Measurements from ENCODE around the gene KRT38.
"Not testable (repeated sequence)": the region's sequence is repeated elsewhere in the genome, so short reads cannot be mapped to it uniquely, and the experiment has no call there.

KRT38 gene

DNA sequence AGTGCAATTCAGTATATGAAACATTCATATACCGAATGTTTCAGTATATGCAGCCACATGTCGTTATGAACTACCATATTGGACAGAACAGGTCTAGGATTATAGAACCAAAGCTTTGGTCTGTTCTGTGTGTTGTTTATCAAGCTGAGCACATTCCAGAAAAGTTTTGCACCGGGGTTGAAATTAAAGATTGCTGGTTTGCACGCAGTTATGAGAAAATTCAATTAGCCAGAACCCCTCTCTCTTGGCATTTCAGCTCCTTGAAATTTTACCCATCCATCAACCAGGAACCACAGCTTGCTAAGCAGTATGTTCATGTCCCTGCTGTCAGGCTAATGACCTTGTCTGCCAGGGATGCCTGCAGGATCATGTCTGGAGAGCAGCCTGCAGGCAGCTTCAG is 16.9 kb upstream of the KRT38 start:
- no peak for DNase-seq (ENCODE audit: low spot score)

DNA sequence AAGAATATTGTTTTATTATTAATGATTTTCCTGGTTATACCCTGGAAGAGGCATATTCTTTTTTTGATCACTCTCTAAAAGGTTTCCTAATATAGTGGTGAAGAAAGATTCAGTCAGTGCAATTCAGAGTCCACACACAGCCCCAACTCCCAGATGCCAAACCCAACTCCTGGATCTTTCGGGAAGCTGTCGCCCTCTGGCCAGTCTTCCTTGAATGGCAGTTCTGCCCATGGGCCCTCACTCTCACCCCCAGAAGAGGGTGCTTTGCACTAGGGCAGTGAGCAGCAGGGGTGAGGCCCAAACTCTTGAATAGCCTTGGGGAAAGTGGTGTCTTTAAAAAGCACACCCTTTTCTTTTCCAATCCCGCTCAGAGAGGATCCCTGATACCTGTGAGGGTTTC is 15.4 kb upstream of the KRT38 start:
- no peak for DNase-seq (ENCODE audit: low spot score)

DNA sequence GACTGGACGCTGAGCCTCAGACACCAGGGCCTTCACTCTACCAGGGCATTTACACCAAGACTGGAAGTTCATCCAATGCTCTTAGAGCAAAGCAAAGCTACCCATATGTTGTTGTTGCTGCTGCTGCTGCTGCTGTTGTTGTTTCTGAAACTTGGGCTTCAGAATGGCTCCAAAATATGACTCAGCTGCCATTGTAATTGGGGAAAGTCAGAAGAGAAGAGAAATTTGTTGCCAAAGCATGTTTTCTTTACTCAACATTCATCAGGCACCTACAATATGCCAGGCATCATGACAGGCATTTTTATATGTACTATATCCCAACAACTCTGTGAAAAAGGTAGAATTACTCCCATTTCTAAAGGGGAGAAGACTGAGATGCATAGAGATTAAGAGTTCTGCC is 14.5 kb upstream of the KRT38 start:
- no peak for DNase-seq (ENCODE audit: low spot score)

DNA sequence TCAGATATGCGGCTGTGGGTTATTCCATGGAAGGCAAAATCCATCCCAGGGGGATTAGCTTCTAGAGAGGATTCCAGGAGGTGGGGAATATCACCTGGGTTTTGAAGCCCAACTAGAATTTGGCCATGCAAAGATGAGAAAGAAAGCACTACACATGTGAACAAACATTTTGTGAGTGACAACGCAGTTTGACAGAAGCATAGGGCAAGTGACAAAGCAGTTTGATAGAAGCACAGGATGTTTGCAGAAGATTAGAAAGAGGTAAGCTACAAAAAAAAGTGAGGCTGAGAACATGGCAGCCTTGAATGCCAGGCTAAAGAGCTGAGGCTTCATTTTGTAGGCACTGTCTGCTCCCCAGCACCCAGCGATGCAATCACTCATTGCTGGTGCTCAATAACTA is 12.3 kb upstream of the KRT38 start:
- DNase-seq (ENCODE audit: low spot score): no peak

DNA sequence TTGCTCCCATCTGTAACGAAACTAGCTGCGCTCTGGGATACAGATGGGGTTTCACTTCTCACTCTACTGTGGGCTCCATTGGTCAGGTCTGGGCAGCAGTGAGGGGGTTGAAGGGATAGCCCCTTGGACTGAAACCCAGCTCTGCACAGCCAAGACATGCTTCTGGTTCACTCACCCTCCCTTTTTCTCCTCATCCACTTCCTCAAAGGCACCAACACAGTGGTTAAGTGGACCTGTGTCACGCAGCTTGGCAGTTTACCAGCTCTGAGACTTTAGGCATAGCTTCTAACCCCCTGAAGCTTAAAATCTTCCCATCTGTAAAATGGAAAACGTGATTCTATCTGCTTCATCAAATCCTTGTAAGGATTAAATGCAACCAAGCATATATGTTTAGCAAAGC is 11.5 kb upstream of the KRT38 start:
- DNase-seq (ENCODE audit: low spot score): no peak

DNA sequence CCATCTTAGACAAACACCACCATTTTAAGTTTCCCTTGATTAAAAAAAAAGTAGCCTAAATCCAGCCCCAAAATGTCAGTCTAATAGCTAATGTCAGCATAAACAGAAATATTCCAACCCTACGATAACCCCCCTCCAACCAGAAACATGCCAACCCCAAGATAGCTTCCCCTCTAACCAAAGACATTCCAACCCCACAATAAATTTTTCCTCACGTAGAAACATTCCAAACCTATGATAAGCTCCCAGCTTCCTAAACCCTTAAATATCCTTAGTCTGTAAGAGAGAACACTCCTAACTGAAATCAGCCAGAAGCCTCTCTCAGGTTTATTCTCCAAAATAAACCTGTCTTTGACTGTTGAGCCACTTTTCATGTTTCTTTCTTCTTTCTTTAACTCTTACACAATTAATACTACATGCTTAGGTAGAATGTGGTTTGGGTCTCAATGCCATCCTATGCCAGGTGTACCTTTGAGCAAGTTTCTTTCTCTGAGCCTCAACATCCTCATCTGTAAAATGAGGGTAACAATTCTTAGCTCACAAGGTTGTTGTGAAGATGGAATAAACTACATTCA is 10.5 kb upstream of the KRT38 start:
- DNase-seq (ENCODE audit: low spot score): no peak

DNA sequence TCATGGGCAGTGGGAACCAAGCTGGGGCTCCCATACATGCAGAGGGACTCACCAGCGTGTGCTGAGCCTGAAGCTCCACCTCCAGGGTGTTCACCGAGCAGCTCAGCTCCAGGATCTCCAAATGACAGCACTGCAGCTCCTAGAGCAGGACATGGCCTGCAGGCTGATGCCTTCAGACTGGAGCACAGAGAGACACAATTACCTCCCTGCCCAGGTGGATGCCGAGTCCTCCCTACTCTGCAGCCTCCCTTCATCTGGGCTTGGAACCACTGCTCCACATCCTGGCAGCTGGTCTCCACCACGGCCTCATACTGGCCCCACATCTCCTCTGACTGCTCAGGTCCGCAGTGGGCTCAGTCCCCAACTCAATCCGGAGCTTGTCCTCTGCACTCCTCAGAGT is 8.2 kb upstream of the KRT38 start:
- no peak for DNase-seq (ENCODE audit: low spot score)

DNA sequence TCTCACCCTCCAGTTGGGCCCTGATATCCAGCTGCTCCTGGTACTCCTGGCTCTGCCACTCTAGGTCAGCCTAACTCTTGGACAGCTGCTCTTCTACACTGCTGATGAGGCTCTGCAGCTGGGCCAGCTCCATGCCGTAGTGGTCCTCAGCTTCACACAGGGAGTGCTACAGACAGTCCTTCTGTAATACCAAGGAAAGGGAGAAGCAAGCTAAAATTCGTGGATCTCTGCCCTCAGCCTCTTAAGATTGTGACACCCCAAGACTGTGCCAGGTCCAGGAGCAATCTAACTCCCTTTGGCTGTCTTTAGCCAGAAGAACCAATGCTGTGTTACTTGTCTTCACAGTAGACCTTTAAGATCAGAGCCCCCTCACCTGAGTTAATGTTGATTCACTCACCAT is 7.7 kb upstream of the KRT38 start:
- DNase-seq (ENCODE audit: low spot score): no peak

DNA sequence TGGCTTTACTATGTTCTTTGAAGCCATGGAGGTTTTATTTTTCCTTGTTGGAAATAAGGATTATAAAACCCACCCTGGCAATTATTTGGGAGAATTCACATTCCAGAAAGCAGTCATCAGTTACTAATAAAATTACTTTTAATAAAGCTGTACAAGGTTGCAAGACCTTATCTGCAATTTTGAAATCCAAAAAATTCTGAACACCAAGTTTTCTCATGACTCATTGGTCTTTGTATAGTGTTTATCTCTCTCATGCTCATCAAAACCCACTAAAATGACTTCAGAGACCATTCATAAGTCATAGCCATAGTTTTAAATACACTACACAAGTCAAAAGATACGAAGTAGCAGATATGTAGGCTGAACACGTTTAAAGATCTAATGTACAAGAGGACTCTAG is 6.0 kb upstream of the KRT38 start:
- DNase-seq (ENCODE audit: low spot score): peak; percentile 67

DNA sequence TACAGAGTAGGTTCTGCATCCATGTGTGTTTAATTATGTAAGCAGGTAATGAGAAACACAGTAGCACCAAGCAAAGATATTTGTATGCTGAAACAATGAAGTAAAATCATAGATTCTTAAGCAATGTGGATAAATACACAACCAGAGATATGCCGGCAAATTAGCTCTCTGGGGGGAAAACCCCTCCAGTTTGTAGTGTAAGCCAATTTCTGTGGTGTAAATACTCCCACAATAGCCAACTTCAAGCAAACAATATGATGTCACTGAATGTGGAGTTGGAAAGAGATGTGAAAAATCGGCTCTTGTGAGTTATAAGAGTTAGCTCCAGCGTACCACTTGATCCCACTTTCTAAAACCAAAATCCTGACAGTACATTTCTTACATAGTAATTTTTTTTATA is 3.9 kb upstream of the KRT38 start:
- no peak for DNase-seq (ENCODE audit: low spot score)

DNA sequence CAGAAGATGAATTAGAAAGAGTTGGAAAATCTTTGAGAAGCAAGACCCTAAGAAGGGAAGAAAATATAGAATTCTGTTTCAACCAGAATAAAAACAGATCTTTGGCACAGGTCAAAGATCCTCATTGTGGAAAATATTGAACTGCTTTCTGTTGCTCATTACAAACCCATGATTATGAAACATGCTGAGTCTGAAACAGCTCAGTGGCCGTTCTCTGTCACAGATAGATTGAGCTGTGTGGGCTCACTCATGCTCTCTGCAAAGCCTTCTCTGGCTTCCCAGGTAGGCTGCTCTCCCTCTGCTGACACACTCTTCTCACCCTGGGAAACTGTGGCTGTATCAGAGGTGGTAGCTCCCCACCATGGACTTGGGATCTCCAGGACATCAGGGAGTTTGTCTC is 3.4 kb upstream of the KRT38 start:
- DNase-seq (ENCODE audit: low spot score): no peak

DNA sequence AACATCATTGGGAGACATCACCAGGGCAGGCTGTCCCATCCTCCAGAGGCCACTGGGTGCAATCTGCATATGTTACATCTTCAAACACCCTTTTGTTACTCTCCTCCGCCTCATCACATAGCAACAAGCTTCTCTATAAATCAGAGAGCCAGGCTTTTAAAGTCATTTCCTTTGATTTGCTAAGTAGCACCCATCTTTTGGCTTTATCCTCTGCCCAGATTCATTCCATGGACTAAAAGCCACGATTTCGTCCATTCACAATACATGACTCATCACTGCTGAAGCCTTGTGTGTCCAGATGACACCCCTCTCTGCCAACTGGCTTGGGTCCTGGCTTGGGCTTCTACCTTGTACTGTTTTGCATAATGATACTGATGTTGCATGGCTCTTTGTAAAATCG is 2.0 kb upstream of the KRT38 start:
- peak; percentile 56 for DNase-seq (ENCODE audit: low spot score)

DNA sequence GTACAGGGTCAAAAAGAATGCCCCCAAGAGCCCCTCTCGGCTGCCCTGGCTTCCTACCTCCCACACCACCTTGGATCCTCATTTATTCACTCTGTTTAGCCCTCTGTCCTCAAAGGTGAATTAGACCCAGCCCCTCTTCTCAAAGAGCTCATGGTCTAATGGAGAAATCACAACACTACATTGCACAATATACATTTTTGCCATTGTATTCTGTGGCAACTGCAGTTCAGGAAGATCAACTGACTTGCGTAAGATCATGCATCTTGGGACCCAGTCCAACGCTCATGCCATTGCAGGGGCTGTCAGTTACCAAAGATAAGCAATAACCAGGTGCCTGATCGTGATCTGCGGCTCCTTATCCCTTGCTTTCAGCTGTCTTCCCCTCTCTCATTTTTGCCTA is 1.4 kb downstream of the KRT38 start:
- DNase-seq (ENCODE audit: low spot score): no peak

DNA sequence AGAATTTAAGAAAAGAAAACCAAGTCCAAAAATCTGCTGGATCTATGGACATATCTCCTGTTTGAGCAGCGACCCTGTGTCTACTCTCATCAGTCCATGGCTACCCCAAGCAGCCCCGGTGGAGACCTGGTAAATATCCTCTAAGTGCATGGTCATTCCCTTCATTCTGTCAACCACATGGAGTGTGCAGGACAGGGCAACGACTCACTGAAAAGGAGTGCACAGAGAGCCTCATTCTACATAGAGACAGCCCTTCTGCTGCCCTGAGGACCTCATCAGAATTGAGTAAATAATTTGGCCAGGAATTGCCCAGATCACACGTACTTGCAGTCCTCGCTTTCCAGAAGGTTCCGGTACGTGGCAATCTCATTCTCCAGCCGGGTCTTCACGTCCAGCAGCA is 3.0 kb downstream of the KRT38 start:
- DNase-seq (ENCODE audit: low spot score): no peak

DNA sequence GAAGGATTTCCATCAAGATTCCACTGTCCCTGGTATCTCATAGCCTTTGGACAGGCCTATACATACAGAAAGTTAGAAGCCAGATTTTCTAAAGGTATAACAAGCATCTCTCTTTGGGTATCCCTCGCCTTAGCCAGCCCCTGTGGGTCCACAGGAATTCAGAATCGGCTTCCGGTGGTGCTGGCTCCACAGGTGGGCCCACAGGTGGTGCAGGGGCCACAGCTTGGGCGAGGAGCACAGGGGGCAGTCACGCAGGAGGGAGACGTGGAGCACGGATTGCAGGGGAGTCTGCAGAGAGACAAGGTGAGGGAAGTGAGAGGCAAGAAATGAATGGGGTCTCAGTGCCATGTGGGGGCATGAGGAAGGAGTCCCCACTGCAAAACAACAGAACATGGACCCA is 3.5 kb downstream of the KRT38 start:
- DNase-seq (ENCODE audit: low spot score): no peak

DNA sequence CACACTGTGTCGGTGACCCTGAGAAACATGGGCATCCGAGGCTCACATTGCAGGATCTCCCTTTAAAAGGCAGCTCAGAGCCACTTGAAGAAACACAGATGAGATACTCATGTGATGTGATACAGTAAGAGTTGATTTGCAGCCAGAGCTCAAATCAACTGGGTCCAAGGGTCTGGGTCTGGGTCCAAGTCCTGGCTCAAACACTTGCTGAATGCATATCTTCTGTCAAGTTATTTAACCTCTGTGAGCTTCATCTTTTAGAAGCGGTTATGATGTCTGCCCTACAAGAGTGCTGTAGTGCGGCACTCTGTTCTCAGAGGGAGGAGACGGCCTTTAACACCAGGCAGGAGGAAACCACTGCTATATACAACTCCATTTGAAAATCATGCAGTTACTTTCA is 6.4 kb downstream of the KRT38 start:
- no peak for DNase-seq (ENCODE audit: low spot score)

DNA sequence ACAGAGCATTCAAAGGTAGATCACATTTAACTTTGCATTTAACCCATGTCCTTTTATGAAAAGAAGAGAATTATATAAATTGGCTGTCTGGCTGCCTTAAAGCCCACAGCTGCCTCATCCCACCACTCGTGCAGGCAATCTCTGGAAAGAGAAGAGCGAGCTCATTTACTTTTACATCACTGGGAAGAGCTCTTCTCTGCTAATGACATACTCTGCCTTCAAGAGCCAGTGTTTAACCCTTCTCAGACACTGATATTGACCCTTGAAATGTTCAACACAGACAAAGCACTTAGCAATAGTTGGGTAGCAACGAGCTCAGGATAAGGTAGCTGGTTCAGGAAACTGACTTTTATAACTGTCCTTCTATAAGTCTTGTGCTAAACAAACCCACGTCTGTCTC is 6.8 kb downstream of the KRT38 start:
- DNase-seq (ENCODE audit: low spot score): no peak

DNA sequence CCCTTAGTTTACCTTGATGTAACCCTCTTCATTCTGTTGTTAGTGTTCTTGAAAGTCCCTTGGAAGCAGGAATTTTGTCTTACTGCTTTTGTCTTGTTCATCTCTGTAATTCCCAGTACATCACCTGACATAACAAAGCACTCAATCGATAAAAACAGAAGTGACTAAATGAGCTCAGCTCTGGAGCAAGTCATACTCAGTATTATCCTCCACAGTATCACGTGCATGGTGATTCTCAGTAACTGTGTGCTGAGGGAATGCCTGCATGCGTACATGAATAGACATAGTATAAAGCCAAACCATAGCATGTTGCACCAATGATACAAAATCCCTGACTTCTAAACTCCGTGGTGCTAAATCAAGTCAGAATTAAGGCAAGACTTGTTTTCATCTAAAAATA is 7.2 kb downstream of the KRT38 start:
- DNase-seq (ENCODE audit: low spot score): no peak

DNA sequence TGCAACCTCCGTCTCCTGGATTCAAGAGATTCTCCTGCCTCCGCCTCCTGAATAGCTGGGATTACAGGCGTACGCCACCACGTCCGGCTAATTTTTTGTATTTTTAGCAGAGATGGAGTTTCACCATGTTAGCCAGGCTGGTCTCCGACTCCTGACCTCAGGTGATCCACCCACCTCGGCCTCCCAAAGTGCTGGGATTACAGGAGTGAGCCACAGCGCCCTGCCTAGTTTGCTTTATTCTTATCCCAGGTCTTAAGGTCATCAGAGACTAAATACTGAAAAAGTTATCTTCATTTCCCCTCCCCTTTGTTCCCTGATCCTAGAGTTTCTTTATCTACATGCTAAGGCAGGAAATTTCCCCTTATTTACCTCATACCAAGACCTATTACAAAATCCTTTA is 10.4 kb downstream of the KRT38 start:
- DNase-seq (ENCODE audit: low spot score): not testable (repeated sequence)

DNA sequence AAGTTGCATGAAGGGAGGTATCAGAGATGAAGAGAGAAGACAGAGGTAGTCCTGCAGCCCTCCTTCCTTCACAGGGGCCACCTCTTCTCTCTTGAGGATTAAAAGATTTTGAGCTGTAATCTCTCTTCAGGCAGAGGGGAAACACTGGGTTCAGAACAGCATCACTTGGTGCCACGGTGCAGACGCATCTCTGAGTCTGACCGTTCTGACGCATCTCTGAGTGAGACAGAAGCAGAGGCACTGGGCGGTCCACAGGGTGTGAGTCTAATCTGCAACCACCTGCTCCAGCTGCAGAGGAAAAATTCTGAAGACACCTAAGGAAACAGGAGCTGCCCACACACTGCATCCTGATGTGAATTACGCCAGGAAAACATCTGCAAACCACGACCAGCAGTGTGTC is 11.1 kb downstream of the KRT38 start:
- DNase-seq (ENCODE audit: low spot score): no peak

DNA sequence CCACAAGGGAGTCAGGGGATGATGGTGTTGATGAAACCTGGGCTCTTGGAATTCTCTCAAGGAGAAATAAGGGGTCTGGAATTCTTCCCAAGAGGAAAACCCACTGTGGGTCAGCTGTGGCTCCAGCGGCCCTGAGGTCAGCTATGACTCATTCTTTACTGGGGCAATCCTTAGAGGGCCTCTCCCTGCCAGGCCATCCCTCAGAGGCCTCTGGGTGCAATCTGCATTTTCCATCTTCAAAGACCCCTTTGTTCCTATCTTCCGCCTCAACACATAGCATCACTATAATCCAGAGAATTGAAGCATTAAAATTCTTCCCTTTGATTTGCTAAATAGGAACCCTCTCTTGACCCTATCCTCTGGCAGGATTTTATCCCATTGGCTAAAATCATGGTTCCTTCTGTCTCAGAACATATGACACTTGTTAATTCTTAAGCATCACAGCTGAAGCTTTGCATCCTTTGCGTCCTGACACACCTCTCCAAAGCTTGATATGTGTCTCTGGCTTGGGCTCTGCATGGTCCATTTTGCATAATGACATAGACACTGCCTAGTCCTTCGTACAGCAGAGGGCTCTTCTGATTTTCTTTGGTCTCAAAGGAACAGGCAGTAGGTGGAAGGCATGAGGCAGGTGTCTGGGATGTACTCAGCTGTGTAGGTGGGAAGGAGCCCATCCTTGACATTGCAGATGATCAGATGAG is 12.0 kb downstream of the KRT38 start:
- peak; percentile 38 for DNase-seq (ENCODE audit: low spot score)

DNA sequence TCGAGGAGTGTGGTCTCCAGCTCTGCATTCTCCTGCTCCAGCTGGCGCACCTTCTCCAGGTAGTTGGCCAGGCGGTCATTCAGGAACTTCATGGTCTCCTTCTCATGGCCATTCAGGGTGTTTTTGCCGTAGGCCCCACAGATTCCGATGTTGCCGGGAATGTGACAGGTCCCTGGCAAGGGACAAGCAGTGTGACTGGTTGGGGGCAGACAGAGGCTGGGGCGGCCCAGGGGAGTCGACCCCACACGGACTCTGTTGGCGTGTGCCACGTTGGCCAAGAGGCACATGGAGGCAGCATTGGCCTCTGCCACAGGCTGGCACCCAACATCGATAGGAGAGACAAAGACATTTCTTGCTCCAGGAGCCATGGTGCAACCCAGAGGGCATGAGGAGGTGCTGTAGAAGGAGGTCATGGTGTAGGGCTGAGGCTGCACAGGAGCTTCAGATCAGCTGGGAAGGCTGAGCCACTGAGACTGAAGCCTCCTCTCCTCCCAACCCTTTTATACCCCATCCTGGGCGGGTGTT is 16.6 kb downstream of the KRT38 start, which contains the start of gene KRT37:
Gene KRT37 (minus strand): TSS at position 475 of the 525 bp plus-strand sequence. CDS start 62 bp downstream, at position 413.
- no peak for DNase-seq (ENCODE audit: low spot score)

DNA sequence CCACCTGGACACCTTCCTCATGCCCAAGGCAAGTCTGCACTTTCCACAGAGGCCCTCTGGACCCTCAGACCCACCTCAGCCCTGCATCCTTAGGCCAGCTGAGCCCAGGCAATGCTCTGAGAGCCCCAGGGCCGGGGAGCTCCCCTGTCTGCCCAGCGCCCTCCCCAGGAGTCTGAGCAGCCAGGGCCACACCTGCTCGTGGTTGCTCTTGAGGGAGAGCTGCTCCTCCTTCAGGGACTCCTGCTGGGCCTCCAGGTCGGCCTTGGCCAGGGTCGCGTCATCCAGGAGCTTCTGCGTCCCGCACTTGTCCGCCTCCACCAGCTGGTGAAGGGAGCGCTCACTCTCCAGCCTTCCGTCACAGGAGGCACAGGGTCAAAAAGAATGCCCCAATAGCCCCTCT is 18.2 kb downstream of the KRT38 start:
- not testable (repeated sequence) for DNase-seq (ENCODE audit: low spot score)

DNA sequence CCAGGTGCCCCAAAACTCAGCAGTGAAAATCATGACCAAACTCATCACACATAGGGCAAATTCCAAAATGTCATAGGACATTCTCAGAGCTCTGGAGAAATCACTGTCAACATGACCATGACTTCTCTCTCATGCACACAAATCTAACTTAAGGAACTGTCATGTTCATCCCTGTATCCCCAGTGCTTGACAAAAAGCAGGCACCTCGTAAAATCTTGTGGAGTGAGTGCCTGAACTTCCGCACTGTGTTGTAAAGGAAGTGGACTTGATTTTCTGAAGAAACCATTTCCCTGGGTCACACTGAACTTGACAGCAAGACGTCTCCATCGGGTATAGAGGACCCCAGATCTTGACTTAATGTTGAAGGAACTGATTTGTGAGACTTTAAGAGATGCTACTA is 19.2 kb downstream of the KRT38 start:
- no peak for DNase-seq (ENCODE audit: low spot score)
